Measurements from ENCODE around the gene SCO2.

SCO2 gene

DNA sequence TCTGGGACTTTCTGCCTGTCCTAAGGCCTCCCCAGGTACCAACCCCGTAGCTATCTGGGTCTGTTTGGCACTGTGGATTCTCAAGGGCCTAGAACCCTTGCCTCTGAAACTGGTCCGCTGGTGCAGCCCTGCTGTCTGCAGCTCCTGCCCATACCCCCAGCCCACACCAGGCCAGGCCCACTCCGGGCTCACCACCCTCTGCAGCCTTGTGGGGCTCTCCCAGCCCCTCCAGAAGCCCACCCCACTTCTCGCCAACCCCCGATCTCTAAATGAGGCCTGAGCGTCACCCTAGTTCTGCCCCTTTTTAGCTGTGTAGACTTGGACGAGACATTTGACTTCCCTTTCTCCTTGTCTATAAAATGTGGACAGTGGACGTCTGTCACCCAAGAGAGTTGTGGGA is 25.0 kb upstream of the SCO2 start:
- DNase-seq (ENCODE audit: insufficient read length, low spot score) (no peak), FAIRE-seq (no peak)
- TF ChIP-seq, protein P1, sequence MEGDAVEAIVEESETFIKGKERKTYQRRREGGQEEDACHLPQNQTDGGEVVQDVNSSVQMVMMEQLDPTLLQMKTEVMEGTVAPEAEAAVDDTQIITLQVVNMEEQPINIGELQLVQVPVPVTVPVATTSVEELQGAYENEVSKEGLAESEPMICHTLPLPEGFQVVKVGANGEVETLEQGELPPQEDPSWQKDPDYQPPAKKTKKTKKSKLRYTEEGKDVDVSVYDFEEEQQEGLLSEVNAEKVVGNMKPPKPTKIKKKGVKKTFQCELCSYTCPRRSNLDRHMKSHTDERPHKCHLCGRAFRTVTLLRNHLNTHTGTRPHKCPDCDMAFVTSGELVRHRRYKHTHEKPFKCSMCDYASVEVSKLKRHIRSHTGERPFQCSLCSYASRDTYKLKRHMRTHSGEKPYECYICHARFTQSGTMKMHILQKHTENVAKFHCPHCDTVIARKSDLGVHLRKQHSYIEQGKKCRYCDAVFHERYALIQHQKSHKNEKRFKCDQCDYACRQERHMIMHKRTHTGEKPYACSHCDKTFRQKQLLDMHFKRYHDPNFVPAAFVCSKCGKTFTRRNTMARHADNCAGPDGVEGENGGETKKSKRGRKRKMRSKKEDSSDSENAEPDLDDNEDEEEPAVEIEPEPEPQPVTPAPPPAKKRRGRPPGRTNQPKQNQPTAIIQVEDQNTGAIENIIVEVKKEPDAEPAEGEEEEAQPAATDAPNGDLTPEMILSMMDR (IDR thresholded peaks at IDR 0.05; ENCODE audit: insufficient read depth, missing control alignments), result no peak

DNA sequence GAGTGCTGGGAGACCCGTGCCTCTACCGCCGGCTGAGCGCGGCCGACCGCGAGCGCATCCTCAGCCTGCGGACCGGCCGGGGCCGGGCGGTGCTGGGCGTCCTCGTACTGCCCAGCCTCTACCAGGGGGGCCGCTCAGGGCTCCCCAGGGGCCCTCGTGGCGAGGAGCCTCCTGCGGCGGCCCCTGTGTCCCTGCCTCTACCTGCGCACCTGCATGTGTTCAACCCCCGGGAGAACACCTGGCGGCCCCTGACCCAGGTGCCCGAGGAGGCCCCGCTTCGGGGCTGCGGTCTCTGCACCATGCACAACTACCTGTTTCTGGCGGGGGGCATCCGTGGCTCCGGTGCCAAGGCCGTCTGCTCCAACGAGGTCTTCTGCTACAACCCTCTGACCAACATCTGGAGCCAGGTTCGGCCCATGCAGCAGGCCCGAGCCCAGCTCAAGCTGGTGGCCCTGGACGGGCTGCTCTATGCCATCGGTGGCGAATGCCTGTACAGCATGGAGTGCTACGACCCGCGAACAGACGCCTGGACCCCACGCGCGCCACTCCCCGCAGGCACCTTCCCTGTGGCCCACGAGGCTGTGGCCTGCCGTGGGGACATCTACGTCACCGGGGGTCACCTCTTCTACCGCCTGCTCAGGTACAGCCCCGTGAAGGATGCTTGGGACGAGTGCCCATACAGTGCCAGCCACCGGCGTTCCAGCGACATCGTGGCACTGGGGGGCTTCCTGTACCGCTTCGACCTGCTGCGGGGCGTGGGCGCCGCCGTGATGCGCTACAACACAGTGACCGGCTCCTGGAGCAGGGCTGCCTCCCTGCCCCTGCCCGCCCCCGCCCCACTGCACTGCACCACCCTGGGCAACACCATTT is 23.8 kb upstream of the SCO2 start:
- FAIRE-seq (no peak), DNase-seq (ENCODE audit: insufficient read length, low spot score) (no peak)

DNA sequence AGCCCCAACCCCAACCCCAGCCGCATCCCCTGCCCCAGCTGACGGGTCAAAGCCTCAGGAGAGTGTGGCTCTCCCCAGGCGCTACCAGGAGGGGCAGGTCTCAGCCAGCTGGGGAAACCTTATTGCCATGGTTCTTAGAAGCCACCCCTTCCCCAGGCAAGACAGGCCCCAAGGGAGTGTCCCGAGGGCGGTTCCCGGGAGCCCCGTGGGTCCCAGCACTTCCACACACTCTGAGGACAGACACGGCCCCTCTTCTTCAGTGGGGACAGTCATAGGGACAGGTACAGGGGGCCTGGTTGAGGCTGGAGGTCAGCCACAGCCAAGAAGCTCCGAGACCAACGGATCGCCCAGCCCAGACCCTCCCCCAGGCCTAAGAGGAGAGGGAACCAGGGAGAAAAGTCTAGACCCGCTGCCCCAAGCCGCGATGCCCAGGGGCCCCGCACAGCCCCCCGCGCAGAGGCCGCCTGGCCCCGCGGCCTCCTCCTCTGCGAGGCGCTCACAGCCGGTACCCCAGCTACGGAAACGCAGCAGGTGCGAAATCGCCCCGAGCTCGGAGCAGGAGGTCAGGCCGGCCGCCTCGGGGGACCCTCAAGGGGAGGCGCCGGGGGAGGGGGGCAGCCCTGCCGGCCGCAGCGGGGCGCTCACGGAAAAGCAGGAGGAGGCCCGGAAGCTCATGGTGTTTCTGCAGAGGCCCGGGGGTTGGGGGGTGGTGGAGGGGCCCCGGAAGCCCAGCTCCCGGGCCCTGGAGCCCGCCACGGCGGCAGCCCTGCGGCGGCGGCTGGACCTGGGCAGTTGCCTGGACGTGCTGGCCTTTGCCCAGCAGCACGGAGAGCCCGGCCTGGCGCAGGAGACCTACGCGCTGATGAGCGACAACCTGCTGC is 22.9 kb upstream of the SCO2 start:
- no peak for FAIRE-seq
- TF ChIP-seq, protein P1 (IDR thresholded peaks at IDR 0.05; ENCODE audit: insufficient read depth, missing control alignments), result no peak
- DNase-seq (ENCODE audit: insufficient read length, low spot score), result no peak

More for the DNA sequence above, 23.8 kb upstream of the SCO2 start:
- TF ChIP-seq, protein P1 (IDR thresholded peaks at IDR 0.05; ENCODE audit: insufficient read depth, missing control alignments), result no peak

DNA sequence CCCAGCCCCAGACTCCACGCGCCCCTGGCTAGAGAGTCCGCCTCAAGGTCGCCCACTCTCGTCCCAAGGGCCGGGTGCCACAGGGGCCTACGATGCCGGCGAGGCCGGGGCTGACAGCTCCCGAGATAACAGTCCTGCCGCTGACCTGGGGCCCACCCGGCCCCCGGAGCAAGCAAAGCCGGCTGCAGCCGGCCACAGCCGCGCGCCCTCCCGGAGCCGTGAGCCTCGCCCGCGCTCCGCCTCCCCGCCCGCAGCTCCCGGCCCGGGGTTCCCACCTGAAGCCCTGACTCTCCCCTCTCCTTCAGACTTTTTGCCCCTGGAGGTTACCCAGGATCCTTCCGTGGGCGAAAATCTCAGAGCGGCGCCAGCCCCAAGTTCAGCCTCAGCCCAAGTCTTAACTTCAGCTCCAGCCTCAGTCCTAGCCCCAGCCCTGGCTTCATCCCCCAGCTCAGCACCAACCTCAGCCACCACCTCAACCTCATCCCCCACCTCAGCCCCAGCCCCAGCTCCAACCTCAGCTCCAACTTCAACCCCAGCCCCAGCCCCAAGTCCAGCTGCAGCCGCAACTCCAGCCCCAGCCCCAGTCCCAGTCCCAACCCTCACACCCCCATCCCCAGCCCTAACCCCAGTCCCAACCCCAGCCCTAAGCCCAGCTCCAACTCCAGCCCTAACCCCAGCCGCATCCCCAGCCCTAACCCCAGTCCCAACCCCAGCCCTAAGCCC is 22.0 kb upstream of the SCO2 start:
- FAIRE-seq, result no peak
- TF ChIP-seq, protein P1 (IDR thresholded peaks at IDR 0.05; ENCODE audit: insufficient read depth, missing control alignments), result no peak
- DNase-seq (ENCODE audit: insufficient read length, low spot score), result no peak

DNA sequence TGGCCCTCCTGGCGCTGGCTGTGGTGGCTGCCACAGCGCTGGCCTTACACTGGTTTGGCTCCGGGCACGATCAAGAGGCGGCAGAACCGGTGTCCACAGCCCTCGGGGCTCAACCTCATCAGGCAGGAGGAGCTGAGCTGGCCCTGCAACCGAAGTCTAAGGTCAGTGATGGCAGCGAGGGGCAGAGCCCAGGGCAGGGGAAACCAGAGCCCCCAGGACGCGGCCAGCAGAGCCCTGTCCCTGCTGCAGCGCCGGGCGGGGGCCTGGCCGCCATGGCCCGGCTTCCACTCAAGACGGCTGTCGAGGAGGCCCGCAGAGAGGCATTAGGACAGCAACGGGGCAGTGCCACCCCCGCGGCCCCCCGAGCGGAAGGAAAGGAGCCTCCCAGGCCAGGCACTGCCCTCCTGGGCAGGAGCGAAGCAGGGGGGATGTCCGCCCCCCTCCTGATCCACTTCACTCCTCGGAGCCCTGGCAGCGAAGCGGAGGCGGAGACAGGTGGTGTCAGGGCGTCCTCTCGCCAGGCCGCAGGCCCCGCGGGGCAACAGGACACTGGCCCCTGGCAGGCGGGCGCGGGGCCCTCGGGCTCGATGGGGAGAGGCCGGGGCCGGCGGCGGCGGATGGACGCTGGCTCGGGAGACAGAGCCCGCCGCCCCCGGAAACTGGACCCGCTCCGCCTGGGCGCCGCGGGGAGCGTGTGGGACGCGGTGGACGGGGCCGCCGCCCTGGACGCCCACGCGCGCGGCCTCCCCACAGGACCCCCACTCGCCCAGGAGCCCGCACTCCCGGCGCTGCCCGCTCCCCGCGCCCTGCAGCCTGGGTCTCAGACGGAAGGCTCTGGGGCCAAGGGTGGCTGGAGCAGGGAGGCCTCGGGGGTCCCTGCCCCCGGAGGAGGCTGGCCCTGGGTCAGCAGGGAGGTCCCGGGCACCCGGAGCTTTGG is 21.2 kb upstream of the SCO2 start:
- DNase-seq (ENCODE audit: insufficient read length, low spot score) (no peak), FAIRE-seq (no peak)
- TF ChIP-seq, protein P1 (IDR thresholded peaks at IDR 0.05; ENCODE audit: insufficient read depth, missing control alignments), result no peak
